HepG2 (cell line): ENCODE results near the gene SLC23A2. TPM values are rescaled to one million over a fixed set of nuclear protein-coding genes. Genes with fewer than 3 reads are reported as not detected.

Experiments
- ATAC-seq: fragments of 200-7000 bp; cut with Tn5 transposase; 3 replicates; pipeline ENCODE4 v1.9.1; 2020; ENCODE audit warnings: mild to moderate bottlenecking, moderate library complexity
- BruUV-seq: library from RNA; stranded (reverse); fragments of 400-500 nt; replicated peaks from 2 replicates; lab custom pipeline; 2021; lab: Mats Ljungman, UMichigan
- CTCF ChIA-PET: fragments of 300-600 bp; formaldehyde crosslinking; extraction: SDS; loops from one replicate; lab custom pipeline; 2021; ENCODE audit warnings: low total read pairs, inconsistent platforms, low intra/inter-chr PET ratio; lab: Yijun Ruan, JAX
- POLR2A ChIA-PET: fragments of 350-600 bp; sonication (Branson Sonifier 250); formaldehyde crosslinking; loops from one replicate; lab custom pipeline; 2020; ENCODE audit warnings: antibody characterized with exemption, inconsistent platforms; lab: Yijun Ruan, JAX
- DNase-seq: peaks from one replicate; pipeline ENCODE4 v3.0.0-alpha.2; 2015; ENCODE audit warnings: low spot score
- FAIRE-seq: peaks from 3 replicates; lab custom pipeline; 2011; peaks lifted over from hg19 to GRCh38; lab: Jason Lieb, UNC
- H2AFZ ChIP-seq: one replicate; pipeline ENCODE4 v1.6.1; 2011; ENCODE audit warnings: low read length, inconsistent platforms
- H3K27ac ChIP-seq: fragments of 300-600 bp; 3 replicates; pipeline ENCODE4 v1.8.0; 2011; ENCODE audit warnings: mixed run types, mild to moderate bottlenecking, mixed read lengths, low read length, inconsistent platforms; ENCODE audit not compliant: insufficient read depth; ENCODE audit errors: extremely low read length
- H3K27me3 ChIP-seq, 2 experiments: fragments of 200-600 bp in 1 of 2; 2 replicates in 1 of 2; 3 replicates in 1 of 2; pipeline versions ENCODE4 v1.6.0 to v1.8.0; 2011; ENCODE audit warnings: low read length in 2 of 2, mild to moderate bottlenecking in 2 of 2, moderate library complexity in 2 of 2, inconsistent platforms in 1 of 2; ENCODE audit not compliant: insufficient read depth in 2 of 2, control insufficient read depth in 1 of 2
- H3K36me3 ChIP-seq, 2 experiments: fragments of 200-600 bp in 1 of 2; replicated peaks in 1 of 2; 2 replicates in 1 of 2; 3 replicates in 1 of 2; pipeline versions ENCODE4 v1.5.1 to v1.8.0; 2011; ENCODE audit warnings: low read length in 2 of 2, inconsistent platforms in 1 of 2; ENCODE audit not compliant: insufficient read depth in 2 of 2, control insufficient read depth in 1 of 2
- H3K4me1 ChIP-seq: 2 replicates; pipeline ENCODE4 v1.5.1; 2012; ENCODE audit warnings: low read length, inconsistent platforms; ENCODE audit not compliant: insufficient read depth
- H3K4me2 ChIP-seq: 2 replicates; pipeline ENCODE4 v1.6.0; 2011; ENCODE audit warnings: low read depth, low read length, inconsistent platforms
- H3K4me3 ChIP-seq, 3 experiments: fragments of 200-600 bp in 1 of 3; sonication (generic), shearing (Covaris generic) in 1 of 3; replicated peaks in 1 of 3; 2 replicates each; pipeline ENCODE4 v1.5.1; 2011 to 2016; ENCODE audit warnings: low read length in 3 of 3, inconsistent platforms in 2 of 3, low read depth in 2 of 3, mild to moderate bottlenecking in 2 of 3, control low read depth in 1 of 3, mixed read lengths in 1 of 3; ENCODE audit not compliant: insufficient read depth in 1 of 3
- H3K79me2 ChIP-seq: one replicate; pipeline ENCODE4 v1.6.1; 2011; ENCODE audit warnings: low read length, inconsistent platforms; ENCODE audit not compliant: insufficient read depth
- H3K9ac ChIP-seq: 2 replicates; pipeline ENCODE4 v1.6.0; 2011; ENCODE audit warnings: mild to moderate bottlenecking, low read depth, low read length, inconsistent platforms; ENCODE audit not compliant: insufficient read depth
- H3K9me3 ChIP-seq: 2 replicates; pipeline ENCODE4 v1.5.1; 2012; ENCODE audit warnings: mild to moderate bottlenecking, low read length
- H4K20me1 ChIP-seq: 2 replicates; pipeline ENCODE4 v1.6.0; 2011; ENCODE audit warnings: inconsistent platforms, mild to moderate bottlenecking, low read length, moderate library complexity; ENCODE audit not compliant: insufficient read depth
- DDIT3 ChIP-seq: sonication (generic); formaldehyde crosslinking; IDR thresholded peaks from 2 replicates; pipeline ENCODE4 v1.4.0; 2020; ENCODE audit warnings: mild to moderate bottlenecking, missing genetic modification reagents
- E2F2 ChIP-seq: sonication (generic); formaldehyde crosslinking; IDR thresholded peaks from 2 replicates; pipeline ENCODE4 v1.4.0; 2020; ENCODE audit warnings: missing genetic modification reagents, borderline replicate concordance
- FOXJ3 ChIP-seq: sonication (generic); formaldehyde crosslinking; IDR thresholded peaks from 2 replicates; pipeline ENCODE4 v1.4.0; 2020; ENCODE audit warnings: missing genetic modification reagents, mild to moderate bottlenecking, borderline replicate concordance
- MIER3 ChIP-seq: IDR thresholded peaks from 2 replicates; pipeline ENCODE4 v1.6.1; 2016; ENCODE audit warnings: missing compliant biosample characterization, borderline replicate concordance
- PHF20 ChIP-seq: sonication (generic); formaldehyde crosslinking; IDR thresholded peaks from 2 replicates; pipeline ENCODE4 v1.5.0; 2020; ENCODE audit warnings: mild to moderate bottlenecking, missing genetic modification reagents
- SALL2 ChIP-seq: sonication (generic); formaldehyde crosslinking; IDR thresholded peaks from 2 replicates; pipeline ENCODE4 v1.8.1; 2023; ENCODE audit warnings: mild to moderate bottlenecking, missing genetic modification reagents, inconsistent platforms
- YEATS2 ChIP-seq: sonication (generic); formaldehyde crosslinking; IDR thresholded peaks from 2 replicates; pipeline ENCODE4 v1.4.0; 2020; ENCODE audit warnings: missing genetic modification reagents, borderline replicate concordance
- ZBTB44 ChIP-seq: sonication (generic); formaldehyde crosslinking; IDR thresholded peaks from 2 replicates; pipeline ENCODE4 v1.4.0; 2020; ENCODE audit warnings: missing genetic modification reagents
- ZMYM3 ChIP-seq: sonication (generic); formaldehyde crosslinking; IDR thresholded peaks from 2 replicates; pipeline ENCODE4 v1.5.1; 2020; ENCODE audit warnings: mild to moderate bottlenecking, missing genetic modification reagents
- ZNF121 ChIP-seq: sonication (generic); formaldehyde crosslinking; IDR thresholded peaks from 2 replicates; pipeline ENCODE4 v1.5.0; 2020; ENCODE audit warnings: mild to moderate bottlenecking, missing genetic modification reagents
- ZNF282 ChIP-seq: fragments of 450-650 bp; IDR thresholded peaks from 2 replicates; pipeline ENCODE4 v1.6.1; 2018; ENCODE audit not compliant: partially characterized antibody
- ZNF503 ChIP-seq: sonication (generic); formaldehyde crosslinking; IDR thresholded peaks from 2 replicates; pipeline ENCODE4 v1.4.0; 2020; ENCODE audit warnings: missing genetic modification reagents
- WGBS: methylation state at CpG from one replicate; pipeline ENCODE4 v1.1.6; 2017; ENCODE audit warnings: low lambda C conversion rate; 5-methylcytosine and 5-hydroxymethylcytosine counted together
- in situ Hi-C: cut with HindIII; loops from 2 replicates; pipeline ENCODE4 v1.10.0; 2017; ENCODE audit warnings: low pct_unique_long_range_greater_than_20kb; ENCODE audit not compliant: extremely low pct_ligation_motif_present
- intact Hi-C: fragments of 100-400 bp; cut with micrococcal nuclease; formaldehyde crosslinking; loops from one replicate; pipeline ENCODE4 v1.10.0; 2022; ENCODE audit not compliant: unreplicated experiment
- polyA plus RNA-seq, 8 experiments: library from polyadenylated mRNA; depleted of rRNA in 3 of 8; stranded (reverse) in 7 of 8; unstranded in 1 of 8; fragments of >200 nt; fragmentation: Illumina TruSeq in 4 of 8; extraction: Trizol in 4 of 8; gene quantifications; 2 replicates each; pipeline versions ENCODE4 v1.2.1 to v1.2.3, GENCODE V29; 2011 to 2016; ENCODE audit warnings: low read depth in 4 of 8, missing spikeins in 1 of 8, mixed read lengths in 1 of 8; ENCODE audit not compliant: insufficient read depth in 1 of 8
- total RNA-seq, 5 experiments: library from RNA; depleted of rRNA; stranded (reverse); fragments of >200 nt; fragmentation: Illumina TruSeq; extraction: Trizol; gene quantifications; 2 replicates each; pipeline ENCODE4 v1.2.3, GENCODE V29; 2016; ENCODE audit warnings: low read depth in 1 of 5

SLC23A2 gene
- total and polyA plus RNA-seq, 2 of the 13 experiments (the other 11 are each of a cell fraction or from before 2014, with no cell fraction given), result 42.2 to 51.2 TPM

GRCh38 chr20:5039255-5039657, 37.9 kb upstream of the SLC23A2 start:
- Histone ChIP-seq H3K9me3 (no peaks in the 10 kb centered on the region), H3K79me2 (no peaks in the 10 kb centered on the region), H3K4me1 (peaks cover 54% of the 10 kb centered on the region), H3K27ac (no peak overlapping the region), H3K27me3 (no peaks in the 10 kb centered on the region; a peak in 2 of 5 replicates), H2AFZ (peak overlapping the region; percentile 56), H3K4me3 (peak overlapping the region in 2 of 3 experiments; percentile 0 to 24; a peak in 1 of 6 replicates), H3K4me2 (peak overlapping the region; percentile 66), H3K9ac (no peak overlapping the region), H4K20me1 (no peaks in the 10 kb centered on the region), H3K36me3 (no peaks in the 10 kb centered on the region)
- CTCF ChIA-PET, result no interaction called here
- intact Hi-C loops (no loop called here), in situ Hi-C loops (no loop called here)
- POLR2A ChIA-PET, result interaction anchor here (0.7 to 0.8 kb wide), 2 partner anchors 14 to 66 kb away, joined by 3 to 5 read pairs; no protein-coding TSS in a partner anchor
- 25% methylated on average over 8 of the region's 8 CpGs for WGBS
- BruUV-seq, result no TSS peak
- ATAC-seq (peak; percentile 24), DNase-seq (no peak), FAIRE-seq (no peak)
- 0 out of 2 replicates have a peak, but pooled peaks have one; percentile 38 for TF ChIP-seq ZMYM3 (CRISPR knock-in tag)
- peak; percentile 96 for TF ChIP-seq ZNF121 (CRISPR knock-in tag)
- no peak for TF ChIP-seq ZNF503 (CRISPR knock-in tag)

GRCh38 chr20:5036828-5037227, 35.5 kb upstream of the SLC23A2 start:
- H3K9ac ChIP-seq, result no peak overlapping the region
- BruUV-seq, result no TSS peak
- H3K4me1 ChIP-seq, result peaks cover 56% of the 10 kb centered on the region
- intact Hi-C loops, result no loop called here
- FAIRE-seq (no peak), ATAC-seq (no peak), DNase-seq (no peak)
- H3K4me3 ChIP-seq, result no peak overlapping the region
- no peaks in the 10 kb centered on the region for H3K36me3 ChIP-seq
- CTCF ChIA-PET, result no interaction called here
- no peak overlapping the region for H2AFZ ChIP-seq
- no peak overlapping the region for H3K27ac ChIP-seq
- POLR2A ChIA-PET, result interaction anchor here (0.5 kb wide), 1 partner anchor 27 kb away, joined by 3 read pairs; no protein-coding TSS in a partner anchor
- 58% methylated on average over 2 of the region's 2 CpGs for WGBS
- in situ Hi-C loops, result no loop called here
- no peaks in the 10 kb centered on the region for H4K20me1 ChIP-seq
- no peaks in the 10 kb centered on the region for H3K79me2 ChIP-seq
- H3K4me2 ChIP-seq, result no peak overlapping the region
- no peaks in the 10 kb centered on the region; a peak in 2 of 5 replicates for H3K27me3 ChIP-seq
- no peaks in the 10 kb centered on the region for H3K9me3 ChIP-seq
- TF ChIP-seq SALL2 (CRISPR knock-in tag) (no peak), MIER3 (CRISPR knock-in tag) (no peak), DDIT3 (CRISPR knock-in tag) (no peak), YEATS2 (CRISPR knock-in tag) (no peak), PHF20 (CRISPR knock-in tag) (no peak), FOXJ3 (no peak), E2F2 (CRISPR knock-in tag) (no peak), ZNF282 (no peak), ZBTB44 (CRISPR knock-in tag) (no peak)
